Skeletal muscle satellite cell (primary cell): ENCODE data around the gene KAT7.
"Not testable (repeated sequence)": the region's sequence is repeated elsewhere in the genome, so short reads cannot be mapped to it uniquely, and the experiment has no call there.

Experiments used
- H3K27me3 ChIP-seq: 2 replicates; pipeline ENCODE4 v1.7.0; 2013; ENCODE audit warnings: low read length; ENCODE audit not compliant: control insufficient read depth, insufficient read depth
- H3K36me3 ChIP-seq: 2 replicates; pipeline ENCODE4 v1.7.0; 2013; ENCODE audit warnings: mild to moderate bottlenecking, control low read depth, low read length; ENCODE audit not compliant: insufficient read depth
- H3K4me1 ChIP-seq: 2 replicates; pipeline ENCODE4 v1.7.0; 2013; ENCODE audit warnings: low read length; ENCODE audit not compliant: control insufficient read depth, insufficient read depth
- H3K4me2 ChIP-seq: 2 replicates; pipeline ENCODE4 v1.7.0; 2013; ENCODE audit warnings: mild to moderate bottlenecking, low read length
- H3K4me3 ChIP-seq: 2 replicates; pipeline ENCODE4 v1.7.0; 2013; ENCODE audit warnings: low read length
- H3K9ac ChIP-seq: 2 replicates; pipeline ENCODE4 v1.7.0; 2013; ENCODE audit warnings: mild to moderate bottlenecking, low read depth, low read length, moderate library complexity
- H3K9me3 ChIP-seq: replicated peaks from 2 replicates; pipeline ENCODE4 v1.7.0; 2013; ENCODE audit warnings: mild to moderate bottlenecking, control low read depth, low read length

Gene KAT7

DNA sequence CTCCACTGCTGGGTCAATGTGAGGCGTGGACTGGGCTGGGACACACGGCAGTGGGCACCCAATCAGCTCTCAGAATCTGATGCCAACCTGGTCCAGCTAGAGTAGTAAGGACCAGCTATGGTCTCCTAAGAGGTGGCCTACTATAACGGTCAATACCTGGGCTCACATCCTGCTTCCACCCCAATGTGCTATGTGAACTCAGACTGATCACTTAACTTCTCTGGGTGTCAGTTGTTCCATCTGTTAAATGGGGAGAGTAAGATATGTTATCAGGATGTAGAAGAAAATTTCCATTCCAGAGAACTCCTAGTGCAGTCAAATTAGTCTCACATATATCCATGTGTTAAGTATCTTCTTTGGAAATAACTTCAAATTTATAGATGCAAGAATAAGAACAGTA, 38.8 kb upstream of the KAT7 start:
- Histone ChIP-seq H3K4me1 (no peaks in the 10 kb centered on the region), H3K9ac (no peak overlapping the region), H3K4me3 (no peak overlapping the region), H3K4me2 (no peak overlapping the region), H3K27me3 (peaks cover 31% of the 10 kb centered on the region), H3K9me3 (no peaks in the 10 kb centered on the region), H3K36me3 (no peaks in the 10 kb centered on the region)

DNA sequence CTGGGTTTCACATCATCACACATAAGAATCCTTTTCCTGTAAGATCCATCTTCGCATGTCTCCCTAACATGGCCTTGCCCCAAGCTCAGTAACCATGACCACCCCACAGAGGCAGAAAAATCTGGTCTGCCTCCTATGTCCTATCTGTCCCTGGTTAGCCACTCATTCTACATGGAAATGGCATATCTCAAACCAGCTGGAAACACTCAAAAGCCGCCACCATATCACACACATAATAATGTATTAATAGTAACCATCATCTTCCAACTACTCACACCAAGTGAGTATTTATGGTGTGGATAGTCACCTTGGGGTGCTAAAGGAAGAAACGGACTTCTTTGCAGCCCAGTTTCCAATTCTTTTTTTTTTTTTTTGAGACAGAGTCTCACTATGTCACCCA, 36.0 kb upstream of the KAT7 start:
- H3K36me3 ChIP-seq = no peaks in the 10 kb centered on the region
- no peak overlapping the region for H3K4me3 ChIP-seq
- no peaks in the 10 kb centered on the region for H3K9me3 ChIP-seq
- H3K4me1 ChIP-seq = no peaks in the 10 kb centered on the region
- H3K27me3 ChIP-seq = peaks cover 23% of the 10 kb centered on the region
- H3K9ac ChIP-seq = no peak overlapping the region
- no peak overlapping the region for H3K4me2 ChIP-seq

DNA sequence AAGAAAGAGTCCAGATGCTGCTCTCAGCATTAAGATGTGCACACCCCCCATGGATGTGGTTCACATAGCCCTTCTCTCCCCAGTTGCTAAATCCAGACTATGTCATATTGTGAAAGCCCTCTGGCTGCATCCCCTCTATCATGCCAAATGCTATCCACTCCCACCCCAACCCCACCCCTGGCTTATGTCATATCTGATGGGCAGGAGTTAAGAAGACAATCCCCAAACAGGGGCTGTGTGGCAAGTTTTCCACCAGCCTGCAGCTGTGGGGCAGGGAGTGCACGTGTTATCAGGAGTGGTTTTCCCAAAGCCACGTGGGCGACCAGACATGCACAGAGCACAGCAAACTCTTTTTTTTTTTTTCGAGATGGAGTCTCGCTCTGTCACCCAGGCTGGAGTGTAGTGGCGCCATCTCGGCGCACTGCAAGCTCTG, 34.5 kb upstream of the KAT7 start:
- Histone ChIP-seq H3K4me3 (no peak overlapping the region), H3K4me2 (no peak overlapping the region), H3K36me3 (no peaks in the 10 kb centered on the region), H3K4me1 (no peaks in the 10 kb centered on the region), H3K27me3 (peaks cover 26% of the 10 kb centered on the region), H3K9ac (no peak overlapping the region), H3K9me3 (no peaks in the 10 kb centered on the region)

DNA sequence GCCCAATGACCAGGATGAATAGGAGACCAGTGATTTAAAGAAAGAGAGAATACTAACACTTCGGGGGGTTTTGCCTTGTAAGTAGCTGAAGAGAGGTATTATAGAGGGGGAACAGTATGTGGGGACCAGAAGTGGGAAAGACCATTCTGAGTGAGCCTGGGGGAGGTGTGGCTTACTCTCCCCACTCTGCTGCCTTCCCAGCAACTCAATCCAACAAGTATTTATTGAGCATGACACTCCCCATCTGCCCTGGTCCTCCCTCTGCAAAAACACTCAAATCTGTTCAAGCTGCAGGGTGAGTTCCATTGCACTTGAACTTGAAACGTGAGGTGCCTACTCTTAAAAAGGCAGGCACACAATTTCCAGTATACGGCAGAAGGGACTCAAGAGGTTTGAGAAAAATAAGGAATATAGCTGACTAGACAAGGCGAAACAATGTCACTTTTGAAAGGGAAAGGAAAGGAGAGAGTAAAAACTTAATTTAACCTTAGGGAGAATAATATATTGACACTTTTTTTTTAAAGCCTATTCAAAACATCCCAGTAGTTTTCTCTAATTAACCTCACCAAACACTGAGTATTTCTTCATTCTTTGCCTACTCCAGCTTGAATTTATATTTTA, 32.7 kb upstream of the KAT7 start:
- H3K9me3 ChIP-seq = no peaks in the 10 kb centered on the region
- H3K4me2 ChIP-seq = no peak overlapping the region
- H3K4me3 ChIP-seq = no peak overlapping the region
- no peak overlapping the region for H3K9ac ChIP-seq
- no peaks in the 10 kb centered on the region for H3K36me3 ChIP-seq
- peaks cover 33% of the 10 kb centered on the region for H3K27me3 ChIP-seq
- H3K4me1 ChIP-seq = no peaks in the 10 kb centered on the region

DNA sequence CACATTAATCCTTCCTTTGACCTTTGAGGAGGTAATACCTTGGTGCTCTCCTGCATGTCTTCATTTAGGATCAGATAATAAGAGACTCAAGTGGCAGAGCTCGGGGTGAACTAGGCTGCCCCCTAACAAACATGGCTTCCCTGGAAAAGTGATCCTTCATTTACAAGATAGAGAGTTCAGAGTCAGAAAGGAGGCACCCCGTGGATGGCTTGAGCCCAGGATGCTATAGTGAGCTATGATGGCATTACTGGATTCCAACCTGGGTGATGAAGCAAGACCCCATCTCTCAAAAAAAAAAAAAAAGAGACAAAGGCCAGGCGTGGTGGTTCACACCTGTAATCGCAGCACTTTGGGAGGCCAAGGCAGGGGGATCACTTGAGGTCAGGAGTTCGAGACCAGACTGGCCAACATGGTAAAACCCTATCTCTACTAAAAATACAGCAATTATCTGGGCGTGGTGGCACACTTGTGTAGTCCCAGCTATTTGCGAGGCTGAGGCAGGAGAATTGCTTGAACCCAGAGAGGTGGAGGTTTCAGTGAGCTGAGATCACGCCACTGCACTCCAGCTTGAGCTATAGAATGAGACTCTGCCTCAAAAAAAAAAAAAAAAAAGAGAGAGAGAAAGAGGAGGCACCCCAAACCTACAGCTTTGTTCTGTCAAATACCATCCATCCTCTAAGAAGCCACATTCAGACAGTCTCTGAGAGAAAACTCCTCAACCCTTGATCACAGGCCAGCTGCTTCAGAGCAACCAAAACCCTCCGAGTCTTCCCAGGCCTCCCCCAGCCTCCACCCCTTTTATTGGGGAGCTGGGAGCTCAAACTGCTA, 31.9 kb upstream of the KAT7 start:
- Histone ChIP-seq H3K9ac (no peak overlapping the region), H3K4me1 (no peaks in the 10 kb centered on the region), H3K27me3 (peaks cover 41% of the 10 kb centered on the region), H3K4me2 (no peak overlapping the region), H3K4me3 (no peak overlapping the region), H3K9me3 (no peaks in the 10 kb centered on the region), H3K36me3 (no peaks in the 10 kb centered on the region)

DNA sequence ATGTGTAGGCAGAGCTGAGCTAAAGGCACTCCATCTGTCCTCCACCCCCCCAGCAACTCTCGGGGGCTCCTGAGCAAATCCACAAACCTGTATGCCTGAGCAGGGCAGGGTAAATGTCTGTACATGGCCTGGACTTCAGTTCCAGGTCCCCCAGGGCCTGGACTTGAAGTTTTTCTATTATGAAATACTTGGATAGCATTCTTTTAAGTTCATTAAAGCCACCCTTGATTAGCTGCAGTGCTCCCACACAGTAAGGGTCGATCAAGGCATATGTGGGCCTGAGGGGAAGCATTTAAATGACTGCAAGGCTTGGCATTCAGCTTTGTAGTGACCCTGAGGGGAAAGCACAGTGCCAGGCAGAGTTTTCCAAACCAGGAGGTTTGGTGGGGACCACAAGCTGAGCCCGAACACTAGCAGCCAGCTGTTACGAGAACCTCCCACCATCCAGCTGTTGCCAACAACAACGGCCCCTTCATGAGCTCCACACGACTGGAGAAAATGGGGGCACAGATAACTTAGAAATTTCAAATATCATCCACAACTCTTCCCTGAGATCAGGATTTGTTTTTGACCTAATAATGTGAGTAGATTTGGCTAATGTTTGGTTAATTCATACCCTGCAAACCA, 31.2 kb upstream of the KAT7 start:
- Histone ChIP-seq H3K9me3 (no peaks in the 10 kb centered on the region), H3K27me3 (peaks cover 48% of the 10 kb centered on the region), H3K4me3 (no peak overlapping the region), H3K36me3 (no peaks in the 10 kb centered on the region), H3K4me2 (no peak overlapping the region), H3K9ac (no peak overlapping the region), H3K4me1 (no peaks in the 10 kb centered on the region)

DNA sequence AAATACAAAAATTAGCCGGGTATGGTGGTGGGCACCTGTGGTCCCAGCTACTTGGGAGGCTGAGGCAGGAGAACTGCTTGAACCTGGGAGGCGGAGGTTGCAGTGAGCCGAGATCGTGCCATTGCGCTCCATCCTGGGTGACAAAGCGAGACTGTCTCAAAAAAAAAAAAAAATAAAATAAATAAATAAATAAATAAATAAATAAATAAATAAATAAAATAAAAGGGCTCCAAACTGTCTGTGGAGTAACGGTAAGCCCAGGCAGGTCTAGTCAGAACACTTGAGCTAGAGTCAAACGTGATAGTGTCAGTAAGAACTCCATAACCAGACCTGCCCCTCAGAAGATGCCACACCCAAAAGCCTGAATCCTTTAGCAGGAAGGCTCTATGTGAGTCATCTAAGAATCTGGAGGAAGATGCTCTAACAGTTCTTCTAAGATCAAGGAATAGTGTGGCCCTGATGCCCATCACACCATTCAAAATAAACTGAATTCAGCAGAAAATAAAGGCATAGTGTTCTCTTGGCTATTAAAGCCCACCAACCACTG, 29.9 kb upstream of the KAT7 start:
- not testable (repeated sequence) for H3K4me1 ChIP-seq, H3K9me3 ChIP-seq, H3K36me3 ChIP-seq, H3K4me3 ChIP-seq, H3K9ac ChIP-seq, H3K4me2 ChIP-seq
- H3K27me3 ChIP-seq = peaks cover 60% of the 10 kb centered on the region

DNA sequence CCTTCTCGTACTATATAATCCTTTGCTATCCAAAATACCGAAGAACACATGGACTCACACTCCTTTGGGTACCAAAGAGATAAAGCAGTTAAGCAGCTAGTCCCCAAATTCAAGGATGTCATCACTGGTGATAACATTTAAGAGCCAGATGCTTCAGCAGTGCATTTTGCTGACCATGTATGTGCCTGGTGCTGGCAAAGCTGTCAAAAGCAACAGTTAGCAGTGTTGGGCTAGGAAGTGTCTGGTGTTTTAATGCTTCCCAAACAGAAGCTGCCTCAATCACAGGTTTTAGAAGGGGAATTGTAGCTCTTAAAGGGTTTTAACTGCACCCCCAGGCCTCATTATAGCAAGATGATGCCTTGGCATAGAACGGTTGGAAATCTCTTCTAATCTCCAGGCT, 29.3 kb upstream of the KAT7 start:
- Histone ChIP-seq H3K36me3 (no peaks in the 10 kb centered on the region), H3K9ac (no peak overlapping the region), H3K4me2 (no peak overlapping the region), H3K4me3 (no peak overlapping the region), H3K4me1 (peaks cover 7% of the 10 kb centered on the region), H3K9me3 (no peaks in the 10 kb centered on the region), H3K27me3 (peaks cover 61% of the 10 kb centered on the region)

DNA sequence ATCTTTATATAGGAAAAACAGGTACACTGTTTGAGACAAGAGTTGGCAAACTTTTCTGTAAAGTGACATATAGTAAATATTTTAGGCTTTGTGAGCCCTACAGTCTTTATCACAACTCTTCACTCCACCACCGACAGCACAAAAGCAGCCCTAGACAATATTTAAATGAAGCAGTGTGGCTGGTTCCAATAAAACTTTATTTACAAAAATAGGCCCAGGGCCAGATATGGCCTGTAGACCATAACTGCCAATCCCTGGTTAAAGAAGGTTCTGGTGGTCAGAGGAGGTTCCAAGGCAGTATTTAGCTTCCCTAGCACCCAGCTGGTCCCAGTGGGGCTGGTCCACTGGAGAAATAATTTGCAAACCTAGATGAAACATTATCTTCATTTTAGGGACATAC, 28.2 kb upstream of the KAT7 start:
- Histone ChIP-seq H3K4me2 (no peak overlapping the region), H3K4me3 (no peak overlapping the region), H3K4me1 (peaks cover 14% of the 10 kb centered on the region), H3K36me3 (no peaks in the 10 kb centered on the region), H3K27me3 (peaks cover 68% of the 10 kb centered on the region), H3K9ac (no peak overlapping the region), H3K9me3 (no peaks in the 10 kb centered on the region)

DNA sequence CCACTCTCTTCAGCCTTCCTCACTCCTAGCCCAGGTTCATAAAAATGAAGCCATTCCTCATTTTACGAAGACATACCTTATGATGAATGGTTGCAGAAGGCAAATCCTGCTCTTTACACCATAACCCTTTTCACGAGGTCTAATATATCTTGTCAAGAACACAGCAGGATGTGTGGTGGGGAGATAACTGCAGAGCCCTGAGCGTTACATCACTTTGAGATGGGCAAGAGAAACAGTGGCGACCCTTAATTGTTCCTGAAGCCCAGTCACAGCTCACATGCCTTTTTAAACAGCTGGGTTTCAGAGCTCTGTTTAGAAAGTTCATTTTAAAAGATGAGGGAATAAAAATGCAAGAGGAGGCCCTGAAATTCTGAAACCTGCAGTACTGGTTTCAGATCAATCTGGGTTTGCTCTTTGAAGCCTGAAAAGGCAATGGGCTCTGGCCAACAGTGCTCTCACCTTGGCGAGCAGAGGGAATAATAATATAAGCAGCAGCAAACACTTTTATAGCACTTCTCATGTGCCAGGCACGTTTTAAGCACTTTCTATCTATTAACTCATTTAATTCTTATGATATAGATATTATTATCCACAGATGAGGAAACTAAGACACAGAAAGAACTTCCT, 27.4 kb upstream of the KAT7 start:
- H3K4me1 ChIP-seq = peaks cover 14% of the 10 kb centered on the region
- H3K36me3 ChIP-seq = no peaks in the 10 kb centered on the region
- no peaks in the 10 kb centered on the region for H3K9me3 ChIP-seq
- no peak overlapping the region for H3K9ac ChIP-seq
- H3K4me2 ChIP-seq = no peak overlapping the region
- peaks cover 69% of the 10 kb centered on the region for H3K27me3 ChIP-seq
- no peak overlapping the region for H3K4me3 ChIP-seq

DNA sequence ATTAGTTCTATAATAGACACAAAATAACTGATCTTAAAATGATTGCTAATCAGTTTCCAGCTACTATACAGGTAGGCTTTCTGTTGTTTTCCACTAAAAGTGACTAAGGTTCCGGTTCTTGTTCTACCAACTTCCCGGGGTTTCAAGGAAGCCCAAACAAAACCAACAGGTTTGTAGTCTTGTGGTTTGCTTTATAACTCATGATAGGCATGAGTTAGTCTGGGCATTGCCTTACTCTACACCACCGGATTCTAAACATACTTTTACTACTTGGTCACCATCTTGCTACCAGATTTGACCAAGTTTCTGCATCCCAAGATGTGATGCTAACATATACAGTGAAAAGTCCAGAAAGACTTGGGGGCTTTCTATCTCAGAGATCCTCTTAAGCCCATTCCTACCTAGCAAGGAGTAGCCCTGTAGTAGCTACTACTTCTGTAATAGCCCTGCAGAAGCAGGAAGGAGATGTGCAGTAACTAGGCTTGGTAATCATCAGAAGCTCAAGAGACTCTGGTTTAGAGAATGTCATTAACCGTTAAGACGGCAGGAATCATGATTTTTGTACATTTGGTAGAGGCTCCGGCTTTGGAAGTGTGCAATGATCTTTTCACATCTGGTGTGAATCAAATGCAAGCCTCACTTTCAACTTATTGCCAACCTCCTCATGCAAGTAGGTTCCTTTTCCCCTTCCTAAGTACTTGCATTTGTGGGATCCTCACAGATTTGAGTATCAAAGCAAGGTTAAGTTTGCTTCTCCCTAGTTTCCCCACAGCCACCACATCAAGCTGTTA, 26.1 kb upstream of the KAT7 start:
- peak overlapping the region; percentile 76 for H3K4me2 ChIP-seq
- H3K9me3 ChIP-seq = no peaks in the 10 kb centered on the region
- no peaks in the 10 kb centered on the region for H3K36me3 ChIP-seq
- peaks cover 81% of the 10 kb centered on the region for H3K27me3 ChIP-seq
- H3K9ac ChIP-seq = no peak overlapping the region
- H3K4me1 ChIP-seq = peaks cover 14% of the 10 kb centered on the region
- no peak overlapping the region for H3K4me3 ChIP-seq
